Sigmoid colon (tissue), 4 donors: ENCODE measurements around the gene POLG2.

Source experiments
- CTCF ChIP-seq, 4 experiments: fragments of 450-650 bp in 3 of 4; fragments of 200-600 bp in 1 of 4; IDR thresholded peaks; one replicate each; pipeline ENCODE4 v1.5.1; 2016 to 2019; ENCODE audit warnings: antibody characterized with exemption in 4 of 4, mild to moderate bottlenecking in 3 of 4, moderate library complexity in 2 of 4
- POLR2A ChIP-seq, 2 donors: fragments of 450-650 bp; IDR thresholded peaks; one replicate each; pipeline ENCODE4 v1.6.1; 2016; ENCODE audit warnings: antibody characterized with exemption in 2 of 2, mild to moderate bottlenecking in 2 of 2, moderate library complexity in 2 of 2
- POLR2AphosphoS5 ChIP-seq, 4 donors: sonication (generic); formaldehyde crosslinking; IDR thresholded peaks; one replicate each; pipeline ENCODE4 v1.6.1; 2017; ENCODE audit warnings: antibody characterized with exemption in 4 of 4

GRCh38 chr17:64458756-64459155 is 38.1 kb downstream of the POLG2 start:
- TF ChIP-seq CTCF (IDR thresholded peaks at IDR 0.05) (no peak), POLR2A (IDR thresholded peaks at IDR 0.05) (no peak), POLR2AphosphoS5 (IDR thresholded peaks at IDR 0.05) (no peak)
